HEK293 (cell line): ENCODE measurements around the gene TNFRSF6B.
"Not testable (repeated sequence)": the region's sequence is repeated elsewhere in the genome, so short reads cannot be mapped to it uniquely, and the experiment has no call there.

ENCODE experiments used
- CTCF ChIA-PET: fragments of 350-600 bp; formaldehyde crosslinking; extraction: SDS; loops from one replicate; lab custom pipeline; 2021; ENCODE audit warnings: antibody characterized with exemption; lab: Yijun Ruan, JAX
- POLR2A ChIA-PET: fragments of 300-600 bp; formaldehyde crosslinking; extraction: SDS; loops from one replicate; lab custom pipeline; 2020; ENCODE audit warnings: antibody characterized with exemption, inconsistent platforms; lab: Yijun Ruan, JAX
- H3K27ac ChIP-seq: fragments of 200-500 bp; sonication (Bioruptor generic); 2 replicates; pipeline ENCODE4 v1.5.1; 2014; ENCODE audit warnings: low read depth, low read length, control low read depth, inconsistent platforms; ENCODE audit errors: extremely low read depth
- H3K36me3 ChIP-seq, 2 experiments: fragments of 200-500 bp in 1 of 2; sonication (Bioruptor generic) in 1 of 2; 1 replicate in 1 of 2; 2 replicates in 1 of 2; pipeline ENCODE4 v1.5.1; 2014 to 2017; ENCODE audit warnings: inconsistent platforms in 2 of 2, low read length in 2 of 2; ENCODE audit not compliant: control insufficient read depth in 2 of 2, insufficient read depth in 1 of 2
- H3K4me1 ChIP-seq: fragments of 200-500 bp; sonication (Bioruptor generic); 2 replicates; pipeline ENCODE4 v1.5.1; 2014; ENCODE audit warnings: mild to moderate bottlenecking, low read length, inconsistent platforms; ENCODE audit not compliant: control insufficient read depth, insufficient read depth
- H3K4me3 ChIP-seq: 2 replicates; pipeline ENCODE4 v1.5.1; 2011; ENCODE audit warnings: low read depth, mild to moderate bottlenecking, control low read depth, low read length, moderate library complexity
- H3K9me3 ChIP-seq: fragments of 200-500 bp; sonication (Bioruptor generic); 2 replicates; pipeline ENCODE4 v1.5.1; 2014; ENCODE audit warnings: low read depth, low read length, inconsistent platforms; ENCODE audit not compliant: control insufficient read depth, insufficient read depth
- GLI4 ChIP-seq: fragments of 450-650 bp; formaldehyde crosslinking; IDR thresholded peaks from 2 replicates; pipeline ENCODE4 v1.5.1; 2016; ENCODE audit warnings: missing biosample characterization, missing genetic modification characterization
- KLF1 ChIP-seq: fragments of 450-650 bp; formaldehyde crosslinking; IDR thresholded peaks from 2 replicates; pipeline ENCODE4 v1.5.1; 2016; ENCODE audit warnings: missing biosample characterization, missing genetic modification characterization
- REPIN1 ChIP-seq: fragments of 450-650 bp; formaldehyde crosslinking; IDR thresholded peaks from 2 replicates; pipeline ENCODE4 v1.5.1; 2017; ENCODE audit warnings: missing biosample characterization, missing genetic modification characterization, low read depth
- WT1 ChIP-seq: fragments of 450-650 bp; formaldehyde crosslinking; IDR thresholded peaks from 2 replicates; pipeline ENCODE4 v1.5.1; 2016; ENCODE audit warnings: missing biosample characterization, missing genetic modification characterization
- ZEB2 ChIP-seq: fragments of 450-650 bp; formaldehyde crosslinking; IDR thresholded peaks from 2 replicates; pipeline ENCODE4 v1.5.1; 2016; ENCODE audit warnings: missing biosample characterization, missing genetic modification characterization
- ZFP3 ChIP-seq: fragments of 450-650 bp; formaldehyde crosslinking; IDR thresholded peaks from 2 replicates; pipeline ENCODE4 v1.5.1; 2016; ENCODE audit warnings: low read depth, missing biosample characterization, missing genetic modification characterization
- ZNF112 ChIP-seq: fragments of 450-650 bp; formaldehyde crosslinking; IDR thresholded peaks from 2 replicates; pipeline ENCODE4 v1.5.0; 2017; ENCODE audit warnings: missing biosample characterization, missing genetic modification characterization
- ZNF350 ChIP-seq: fragments of 450-650 bp; formaldehyde crosslinking; IDR thresholded peaks from 2 replicates; pipeline ENCODE4 v1.5.0; 2017; ENCODE audit warnings: missing biosample characterization, mild to moderate bottlenecking, missing genetic modification characterization
- ZNF366 ChIP-seq: fragments of 450-650 bp; formaldehyde crosslinking; conservative IDR thresholded peaks from 2 replicates; pipeline ENCODE4 v1.5.1; 2016; ENCODE audit warnings: missing biosample characterization, missing genetic modification characterization
- ZNF514 ChIP-seq: fragments of 450-650 bp; formaldehyde crosslinking; IDR thresholded peaks from 2 replicates; pipeline ENCODE4 v1.5.1; 2016; ENCODE audit warnings: missing biosample characterization, missing genetic modification characterization
- ZNF658 ChIP-seq: fragments of 450-650 bp; formaldehyde crosslinking; IDR thresholded peaks from 2 replicates; pipeline ENCODE4; 2016; ENCODE audit warnings: missing biosample characterization, missing genetic modification characterization
- ZNF76 ChIP-seq: fragments of 450-650 bp; formaldehyde crosslinking; IDR thresholded peaks from 2 replicates; pipeline ENCODE4; 2016; ENCODE audit warnings: low read depth, missing biosample characterization, missing genetic modification characterization, borderline replicate concordance
- TF ChIP-seq, protein P1 (sequence below): fragments of 450-650 bp; formaldehyde crosslinking; conservative IDR thresholded peaks from 2 replicates; pipeline ENCODE4 v1.5.1; 2016; ENCODE audit warnings: low read depth, missing biosample characterization, missing genetic modification characterization
- TF ChIP-seq, protein P2 (sequence below): fragments of 450-650 bp; formaldehyde crosslinking; IDR thresholded peaks from 2 replicates; pipeline ENCODE4 v1.5.1; 2017; ENCODE audit warnings: missing biosample characterization, mild to moderate bottlenecking, missing genetic modification characterization, moderate library complexity
- TF ChIP-seq, protein P3 (sequence below): fragments of 450-650 bp; formaldehyde crosslinking; IDR thresholded peaks from 2 replicates; pipeline ENCODE4 v1.5.1; 2017; ENCODE audit warnings: missing biosample characterization, missing genetic modification characterization
- TF ChIP-seq, protein P4 (sequence below): fragments of 450-650 bp; formaldehyde crosslinking; conservative IDR thresholded peaks from 2 replicates; pipeline ENCODE4 v1.5.1; 2016; ENCODE audit warnings: low read depth, missing biosample characterization, missing genetic modification characterization
- TF ChIP-seq, protein P5 (sequence below): fragments of 450-650 bp; formaldehyde crosslinking; IDR thresholded peaks from 2 replicates; pipeline ENCODE4 v1.5.1; 2016; ENCODE audit warnings: missing biosample characterization, missing genetic modification characterization

Gene TNFRSF6B

DNA sequence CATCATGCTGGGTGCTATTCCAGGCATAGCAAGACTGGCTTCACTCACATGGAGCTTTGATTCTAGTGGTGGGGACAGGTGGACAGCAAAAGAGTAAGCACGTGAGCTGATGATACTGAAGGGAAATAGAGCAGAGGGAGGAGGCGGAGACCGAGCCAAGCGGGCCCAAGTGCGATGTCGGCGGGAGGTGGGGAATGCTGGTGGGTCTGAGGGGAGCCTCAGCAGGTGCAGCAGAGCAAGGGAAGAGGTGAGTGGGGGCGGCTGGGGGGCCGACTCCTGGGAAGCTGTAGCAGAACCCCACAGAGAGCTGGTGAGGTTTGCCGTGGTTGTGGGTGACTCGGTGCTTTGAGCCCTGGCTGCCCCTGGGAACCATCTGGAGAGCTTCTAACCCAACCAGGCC, 28.1 kb upstream of the TNFRSF6B start (continued):
- TF ChIP-seq, protein P1, sequence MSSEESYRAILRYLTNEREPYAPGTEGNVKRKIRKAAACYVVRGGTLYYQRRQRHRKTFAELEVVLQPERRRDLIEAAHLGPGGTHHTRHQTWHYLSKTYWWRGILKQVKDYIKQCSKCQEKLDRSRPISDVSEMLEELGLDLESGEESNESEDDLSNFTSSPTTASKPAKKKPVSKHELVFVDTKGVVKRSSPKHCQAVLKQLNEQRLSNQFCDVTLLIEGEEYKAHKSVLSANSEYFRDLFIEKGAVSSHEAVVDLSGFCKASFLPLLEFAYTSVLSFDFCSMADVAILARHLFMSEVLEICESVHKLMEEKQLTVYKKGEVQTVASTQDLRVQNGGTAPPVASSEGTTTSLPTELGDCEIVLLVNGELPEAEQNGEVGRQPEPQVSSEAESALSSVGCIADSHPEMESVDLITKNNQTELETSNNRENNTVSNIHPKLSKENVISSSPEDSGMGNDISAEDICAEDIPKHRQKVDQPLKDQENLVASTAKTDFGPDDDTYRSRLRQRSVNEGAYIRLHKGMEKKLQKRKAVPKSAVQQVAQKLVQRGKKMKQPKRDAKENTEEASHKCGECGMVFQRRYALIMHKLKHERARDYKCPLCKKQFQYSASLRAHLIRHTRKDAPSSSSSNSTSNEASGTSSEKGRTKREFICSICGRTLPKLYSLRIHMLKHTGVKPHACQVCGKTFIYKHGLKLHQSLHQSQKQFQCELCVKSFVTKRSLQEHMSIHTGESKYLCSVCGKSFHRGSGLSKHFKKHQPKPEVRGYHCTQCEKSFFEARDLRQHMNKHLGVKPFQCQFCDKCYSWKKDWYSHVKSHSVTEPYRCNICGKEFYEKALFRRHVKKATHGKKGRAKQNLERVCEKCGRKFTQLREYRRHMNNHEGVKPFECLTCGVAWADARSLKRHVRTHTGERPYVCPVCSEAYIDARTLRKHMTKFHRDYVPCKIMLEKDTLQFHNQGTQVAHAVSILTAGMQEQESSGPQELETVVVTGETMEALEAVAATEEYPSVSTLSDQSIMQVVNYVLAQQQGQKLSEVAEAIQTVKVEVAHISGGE (tag by site-specific recombination): no peak
- TF ChIP-seq, all 188 proteins: peak for 0

DNA sequence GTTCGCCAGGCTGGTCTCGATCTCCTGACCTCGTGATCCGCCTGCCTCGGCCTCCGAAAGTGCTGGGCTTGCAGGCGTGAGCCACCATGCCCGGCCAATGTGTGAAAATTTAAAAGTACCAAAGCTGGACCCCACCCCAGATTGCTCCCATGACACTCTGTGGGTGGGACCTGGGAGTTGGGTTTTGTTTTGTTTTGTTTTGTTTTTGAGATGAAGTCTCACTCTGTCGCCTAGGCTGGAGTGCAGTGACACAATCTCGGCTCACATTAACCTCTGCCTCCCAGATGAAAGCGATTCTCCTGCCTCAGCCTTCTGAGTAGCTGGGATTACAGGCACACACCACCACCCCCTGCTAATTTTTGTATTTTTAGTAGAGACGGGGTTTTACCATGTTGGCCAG, 24.8 kb upstream of the TNFRSF6B start:
- H3K4me3 ChIP-seq, POLR2A ChIA-PET, H3K9me3 ChIP-seq, H3K4me1 ChIP-seq, CTCF ChIA-PET, H3K27ac ChIP-seq: not testable (repeated sequence)
- H3K36me3 ChIP-seq: peaks cover 12 to 68% of the 10 kb centered on the region in 2 experiments; a peak in 2 of 3 replicates

DNA sequence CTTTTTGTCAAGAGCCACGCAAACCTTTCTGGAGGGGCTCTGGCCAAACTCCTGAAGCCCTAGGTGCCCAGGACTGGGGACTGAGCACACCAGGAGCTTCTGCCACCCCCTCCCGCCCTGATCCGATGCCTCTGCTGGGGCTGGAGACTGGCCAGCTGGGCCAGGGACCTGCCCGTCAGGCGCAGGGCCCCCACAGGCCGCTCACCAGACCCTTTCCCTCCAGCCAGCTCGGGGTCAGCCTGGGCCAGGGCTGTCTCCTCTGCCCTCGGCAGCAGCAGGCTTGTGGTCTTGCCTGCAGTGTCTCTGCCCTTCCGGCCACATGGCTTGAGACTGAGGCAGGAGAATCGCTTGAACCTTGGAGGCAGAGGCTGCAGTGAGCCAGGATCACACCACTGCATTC, 23.8 kb upstream of the TNFRSF6B start:
- no peak overlapping the region for H3K4me3 ChIP-seq
- ChIA-PET CTCF (no interaction called here), POLR2A (interaction anchor here (0.5 kb wide), 1 partner anchor 149 kb away, joined by 3 read pairs; no protein-coding TSS in a partner anchor)
- no peak overlapping the region for H3K27ac ChIP-seq
- H3K4me1 ChIP-seq: no peaks in the 10 kb centered on the region
- H3K9me3 ChIP-seq: no peaks in the 10 kb centered on the region
- peaks cover 12 to 66% of the 10 kb centered on the region in 2 experiments; a peak in 2 of 3 replicates for H3K36me3 ChIP-seq
- no peak for TF ChIP-seq ZNF514 (tag by site-specific recombination)
- no peak for TF ChIP-seq ZFP3

DNA sequence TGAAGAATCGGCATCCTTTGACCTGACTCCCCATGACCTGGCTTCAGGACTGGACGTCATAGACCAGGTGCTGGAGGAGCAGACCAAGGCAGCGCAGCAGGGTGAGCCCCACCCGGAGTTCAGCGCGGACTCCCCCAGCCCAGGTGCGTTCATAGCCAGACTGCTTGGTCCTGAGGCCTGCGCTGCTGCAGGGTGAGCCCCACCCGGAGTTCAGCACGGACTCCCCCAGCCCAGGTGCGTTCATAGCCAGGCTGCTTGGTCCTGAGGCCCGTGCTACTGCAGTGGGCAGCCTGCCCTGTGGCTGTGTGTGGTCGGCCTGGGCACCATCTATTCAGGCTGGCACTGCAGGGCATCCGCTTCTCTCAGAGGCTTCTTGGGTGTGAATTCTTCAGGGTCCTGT, 22.5 kb upstream of the TNFRSF6B start:
- H3K4me1 ChIP-seq: no peaks in the 10 kb centered on the region
- no peak overlapping the region for H3K27ac ChIP-seq
- ChIA-PET CTCF (no interaction called here), POLR2A (interaction anchor here (0.7 kb wide), 1 partner anchor 144 kb away, joined by 3 read pairs; no protein-coding TSS in a partner anchor)
- H3K9me3 ChIP-seq: no peaks in the 10 kb centered on the region
- H3K36me3 ChIP-seq: peaks cover 9 to 65% of the 10 kb centered on the region in 2 experiments; a peak in 2 of 3 replicates
- no peak overlapping the region for H3K4me3 ChIP-seq
- TF ChIP-seq REPIN1 (tag by site-specific recombination) (no peak), ZNF112 (no peak), ZEB2 (tag by site-specific recombination) (no peak), WT1 (tag by site-specific recombination) (no peak), ZNF350 (tag by site-specific recombination) (no peak), ZNF76 (tag by site-specific recombination) (no peak), ZNF658 (tag by site-specific recombination) (no peak), ZNF366 (no peak), GLI4 (tag by site-specific recombination) (no peak), KLF1 (tag by site-specific recombination) (no peak)
- TF ChIP-seq, protein P2, sequence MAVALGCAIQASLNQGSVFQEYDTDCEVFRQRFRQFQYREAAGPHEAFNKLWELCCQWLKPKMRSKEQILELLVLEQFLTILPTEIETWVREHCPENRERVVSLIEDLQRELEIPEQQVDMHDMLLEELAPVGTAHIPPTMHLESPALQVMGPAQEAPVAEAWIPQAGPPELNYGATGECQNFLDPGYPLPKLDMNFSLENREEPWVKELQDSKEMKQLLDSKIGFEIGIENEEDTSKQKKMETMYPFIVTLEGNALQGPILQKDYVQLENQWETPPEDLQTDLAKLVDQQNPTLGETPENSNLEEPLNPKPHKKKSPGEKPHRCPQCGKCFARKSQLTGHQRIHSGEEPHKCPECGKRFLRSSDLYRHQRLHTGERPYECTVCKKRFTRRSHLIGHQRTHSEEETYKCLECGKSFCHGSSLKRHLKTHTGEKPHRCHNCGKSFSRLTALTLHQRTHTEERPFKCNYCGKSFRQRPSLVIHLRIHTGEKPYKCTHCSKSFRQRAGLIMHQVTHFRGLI (tag by site-specific recombination): no peak
- TF ChIP-seq, protein P3, sequence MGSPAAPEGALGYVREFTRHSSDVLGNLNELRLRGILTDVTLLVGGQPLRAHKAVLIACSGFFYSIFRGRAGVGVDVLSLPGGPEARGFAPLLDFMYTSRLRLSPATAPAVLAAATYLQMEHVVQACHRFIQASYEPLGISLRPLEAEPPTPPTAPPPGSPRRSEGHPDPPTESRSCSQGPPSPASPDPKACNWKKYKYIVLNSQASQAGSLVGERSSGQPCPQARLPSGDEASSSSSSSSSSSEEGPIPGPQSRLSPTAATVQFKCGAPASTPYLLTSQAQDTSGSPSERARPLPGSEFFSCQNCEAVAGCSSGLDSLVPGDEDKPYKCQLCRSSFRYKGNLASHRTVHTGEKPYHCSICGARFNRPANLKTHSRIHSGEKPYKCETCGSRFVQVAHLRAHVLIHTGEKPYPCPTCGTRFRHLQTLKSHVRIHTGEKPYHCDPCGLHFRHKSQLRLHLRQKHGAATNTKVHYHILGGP (tag by site-specific recombination): no peak
- TF ChIP-seq, protein P4, sequence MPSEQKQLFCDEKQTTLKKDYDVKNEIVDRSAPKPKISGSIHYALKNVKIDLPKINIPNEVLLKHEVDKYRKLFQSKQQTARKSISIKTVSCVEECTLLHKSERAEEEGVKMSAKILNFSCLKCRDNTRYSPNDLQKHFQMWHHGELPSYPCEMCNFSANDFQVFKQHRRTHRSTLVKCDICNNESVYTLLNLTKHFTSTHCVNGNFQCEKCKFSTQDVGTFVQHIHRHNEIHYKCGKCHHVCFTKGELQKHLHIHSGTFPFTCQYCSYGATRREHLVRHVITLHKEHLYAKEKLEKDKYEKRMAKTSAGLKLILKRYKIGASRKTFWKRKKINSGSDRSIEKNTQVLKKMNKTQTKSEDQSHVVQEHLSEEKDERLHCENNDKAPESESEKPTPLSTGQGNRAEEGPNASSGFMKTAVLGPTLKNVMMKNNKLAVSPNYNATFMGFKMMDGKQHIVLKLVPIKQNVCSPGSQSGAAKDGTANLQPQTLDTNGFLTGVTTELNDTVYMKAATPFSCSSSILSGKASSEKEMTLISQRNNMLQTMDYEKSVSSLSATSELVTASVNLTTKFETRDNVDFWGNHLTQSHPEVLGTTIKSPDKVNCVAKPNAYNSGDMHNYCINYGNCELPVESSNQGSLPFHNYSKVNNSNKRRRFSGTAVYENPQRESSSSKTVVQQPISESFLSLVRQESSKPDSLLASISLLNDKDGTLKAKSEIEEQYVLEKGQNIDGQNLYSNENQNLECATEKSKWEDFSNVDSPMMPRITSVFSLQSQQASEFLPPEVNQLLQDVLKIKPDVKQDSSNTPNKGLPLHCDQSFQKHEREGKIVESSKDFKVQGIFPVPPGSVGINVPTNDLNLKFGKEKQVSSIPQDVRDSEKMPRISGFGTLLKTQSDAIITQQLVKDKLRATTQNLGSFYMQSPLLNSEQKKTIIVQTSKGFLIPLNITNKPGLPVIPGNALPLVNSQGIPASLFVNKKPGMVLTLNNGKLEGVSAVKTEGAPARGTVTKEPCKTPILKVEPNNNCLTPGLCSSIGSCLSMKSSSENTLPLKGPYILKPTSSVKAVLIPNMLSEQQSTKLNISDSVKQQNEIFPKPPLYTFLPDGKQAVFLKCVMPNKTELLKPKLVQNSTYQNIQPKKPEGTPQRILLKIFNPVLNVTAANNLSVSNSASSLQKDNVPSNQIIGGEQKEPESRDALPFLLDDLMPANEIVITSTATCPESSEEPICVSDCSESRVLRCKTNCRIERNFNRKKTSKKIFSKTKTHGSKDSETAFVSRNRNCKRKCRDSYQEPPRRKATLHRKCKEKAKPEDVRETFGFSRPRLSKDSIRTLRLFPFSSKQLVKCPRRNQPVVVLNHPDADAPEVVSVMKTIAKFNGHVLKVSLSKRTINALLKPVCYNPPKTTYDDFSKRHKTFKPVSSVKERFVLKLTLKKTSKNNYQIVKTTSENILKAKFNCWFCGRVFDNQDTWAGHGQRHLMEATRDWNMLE (tag by site-specific recombination): no peak
- TF ChIP-seq, protein P5, sequence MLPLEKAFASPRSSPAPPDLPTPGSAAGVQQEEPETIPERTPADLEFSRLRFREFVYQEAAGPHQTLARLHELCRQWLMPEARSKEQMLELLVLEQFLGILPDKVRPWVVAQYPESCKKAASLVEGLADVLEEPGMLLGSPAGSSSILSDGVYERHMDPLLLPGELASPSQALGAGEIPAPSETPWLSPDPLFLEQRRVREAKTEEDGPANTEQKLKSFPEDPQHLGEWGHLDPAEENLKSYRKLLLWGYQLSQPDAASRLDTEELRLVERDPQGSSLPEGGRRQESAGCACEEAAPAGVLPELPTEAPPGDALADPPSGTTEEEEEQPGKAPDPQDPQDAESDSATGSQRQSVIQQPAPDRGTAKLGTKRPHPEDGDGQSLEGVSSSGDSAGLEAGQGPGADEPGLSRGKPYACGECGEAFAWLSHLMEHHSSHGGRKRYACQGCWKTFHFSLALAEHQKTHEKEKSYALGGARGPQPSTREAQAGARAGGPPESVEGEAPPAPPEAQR (tag by site-specific recombination): no peak
